Measurements from ENCODE around the gene ZNF532.

- no peak for TF ChIP-seq POLR2A (IDR thresholded peaks at IDR 0.05)
- TF ChIP-seq EP300 (IDR thresholded peaks at IDR 0.05), result no peak
Measured at GRCh38 chr18:59026364-59026763, 161.7 kb downstream of the ZNF532 start.

Measured in tibial nerve (tissue), 3 donors.